ENCODE results near the gene ARHGAP20. TPM values are rescaled to one million over a fixed set of nuclear protein-coding genes. Genes with fewer than 3 reads are reported as not detected.

ARHGAP20 gene
- total RNA-seq, 1 experiment from 2014 or later: 7.9 TPM

DNA sequence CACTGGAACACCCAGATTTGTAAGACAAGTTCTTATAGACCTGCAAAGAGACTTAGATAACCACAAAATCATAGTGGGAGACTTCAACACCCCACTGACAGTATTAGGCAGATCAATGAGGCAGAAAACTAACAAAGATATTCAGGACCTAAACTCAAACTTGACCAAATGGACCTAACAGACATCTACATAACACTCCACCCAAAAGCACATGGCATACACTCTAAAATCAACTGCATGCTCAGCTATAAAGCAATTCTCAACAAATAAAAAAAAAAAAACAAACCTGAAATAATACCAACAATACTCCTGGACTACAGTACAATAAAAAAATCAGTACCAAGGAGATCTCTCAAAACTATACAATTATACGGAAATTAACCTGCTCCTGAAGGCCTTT lies 167.5 kb downstream of the ARHGAP20 start:
- Histone ChIP-seq H3K9me3 (ENCODE audit: low read depth, low read length, poor library complexity, severe bottlenecking) (no peaks in the 10 kb centered on the region), H3K4me1 (ENCODE audit: insufficient read depth, low read length, poor library complexity, severe bottlenecking) (no peaks in the 10 kb centered on the region), H3K27me3 (replicated peaks; ENCODE audit: insufficient read depth, low read depth, low read length, poor library complexity) (no peaks in the 10 kb centered on the region), H3K27ac (ENCODE audit: low read depth, low read length, poor library complexity, severe bottlenecking) (no peak overlapping the region), H3K4me3 (ENCODE audit: low read depth, low read length, poor library complexity, severe bottlenecking) (no peak overlapping the region), H3K36me3 (ENCODE audit: insufficient read depth, low read length, poor library complexity, severe bottlenecking) (no peaks in the 10 kb centered on the region)
- CTCF ChIA-PET: no interaction called here
- no peak for TF ChIP-seq EZH2 (IDR thresholded peaks at IDR 0.05; ENCODE audit: borderline replicate concordance, low read depth, low read length, poor library complexity, severe bottlenecking)
- no peak for TF ChIP-seq CTCF (conservative IDR thresholded peaks at IDR 0.05; ENCODE audit: low read depth, low read length)
- no peak for DNase-seq (ENCODE audit: low spot score)
- intact Hi-C loops (cut with micrococcal nuclease; ENCODE audit: unreplicated experiment): no loop called here
- no TSS peak for BruUV-seq (replicated peaks)
- POLR2A ChIA-PET (ENCODE audit: low non-redundant PET): no interaction called here

DNA sequence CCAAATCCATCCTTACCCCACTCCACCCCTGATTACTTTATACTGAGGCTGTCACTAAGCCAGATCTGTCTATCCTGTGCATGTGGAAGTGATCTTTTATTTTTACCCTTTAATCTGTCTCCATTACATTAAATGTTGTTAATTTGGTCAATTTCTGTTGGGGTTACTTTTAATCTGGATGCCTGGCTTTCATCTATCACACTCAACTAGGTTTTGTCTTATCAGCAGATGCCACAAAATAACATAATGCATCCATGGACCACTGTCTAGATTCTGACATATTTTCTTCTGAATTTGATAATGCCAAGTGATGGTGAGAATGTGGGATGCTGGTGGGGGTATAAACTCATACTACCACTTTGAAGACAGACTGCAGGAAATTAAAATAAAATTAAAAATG lies 174.1 kb downstream of the ARHGAP20 start:
- H3K4me3 ChIP-seq (ENCODE audit: low read depth, low read length, poor library complexity, severe bottlenecking): no peak overlapping the region
- no peaks in the 10 kb centered on the region for H3K27me3 ChIP-seq (replicated peaks; ENCODE audit: insufficient read depth, low read depth, low read length, poor library complexity)
- H3K4me1 ChIP-seq (ENCODE audit: insufficient read depth, low read length, poor library complexity, severe bottlenecking): no peaks in the 10 kb centered on the region
- DNase-seq (ENCODE audit: low spot score): no peak
- intact Hi-C loops (cut with micrococcal nuclease; ENCODE audit: unreplicated experiment): no loop called here
- ChIA-PET POLR2A (ENCODE audit: low non-redundant PET) (no interaction called here), CTCF (no interaction called here)
- no peak overlapping the region for H3K27ac ChIP-seq (ENCODE audit: low read depth, low read length, poor library complexity, severe bottlenecking)
- no peaks in the 10 kb centered on the region for H3K36me3 ChIP-seq (ENCODE audit: insufficient read depth, low read length, poor library complexity, severe bottlenecking)
- H3K9me3 ChIP-seq (ENCODE audit: low read depth, low read length, poor library complexity, severe bottlenecking): no peaks in the 10 kb centered on the region
- BruUV-seq (replicated peaks): no TSS peak
- TF ChIP-seq CTCF (conservative IDR thresholded peaks at IDR 0.05; ENCODE audit: low read depth, low read length) (no peak), EZH2 (IDR thresholded peaks at IDR 0.05; ENCODE audit: borderline replicate concordance, low read depth, low read length, poor library complexity, severe bottlenecking) (no peak)

DNA sequence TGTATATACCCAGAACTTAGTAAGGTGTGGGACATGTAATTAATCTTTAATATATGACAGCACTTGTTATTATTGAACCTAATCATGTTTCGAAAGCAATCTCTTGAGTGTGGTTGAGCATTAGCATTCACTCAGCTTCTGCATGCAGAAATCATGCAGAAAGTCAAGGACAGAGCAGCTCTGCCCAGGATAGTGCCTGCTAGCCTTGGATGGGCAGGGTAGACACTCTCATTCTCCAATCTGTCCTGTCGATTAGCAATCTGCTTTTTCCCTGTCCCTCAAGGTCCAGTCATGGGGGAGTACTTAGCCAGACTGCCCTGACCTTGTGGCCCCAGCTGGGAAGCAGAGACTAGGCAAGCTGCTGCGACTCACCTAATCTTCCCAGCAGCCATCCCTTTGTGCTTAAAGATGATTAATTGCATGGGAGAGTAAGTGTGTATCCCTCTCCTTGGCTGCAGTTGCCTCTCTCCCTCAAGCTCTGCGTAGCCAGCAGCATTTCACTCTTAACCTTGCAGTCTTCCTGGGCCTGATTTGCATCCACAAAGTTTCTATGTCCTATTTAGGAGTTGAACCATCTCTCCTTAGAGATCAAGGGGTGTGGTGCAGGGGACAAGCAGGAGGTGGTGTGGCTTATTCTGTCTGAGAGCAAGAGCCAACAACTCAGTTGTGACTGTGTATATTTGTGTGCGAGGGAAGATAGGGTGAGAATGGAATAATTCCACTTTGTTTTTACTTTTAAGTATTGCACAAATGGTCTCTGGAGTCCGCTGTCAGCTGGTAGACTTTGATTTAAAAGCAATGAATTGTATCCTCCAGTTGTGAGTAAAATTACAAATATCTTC lies 181.1 kb downstream of the ARHGAP20 start:
- no peak for DNase-seq (ENCODE audit: low spot score)
- Histone ChIP-seq H3K4me1 (ENCODE audit: insufficient read depth, low read length, poor library complexity, severe bottlenecking) (no peaks in the 10 kb centered on the region), H3K4me3 (ENCODE audit: low read depth, low read length, poor library complexity, severe bottlenecking) (no peak overlapping the region), H3K27me3 (replicated peaks; ENCODE audit: insufficient read depth, low read depth, low read length, poor library complexity) (no peaks in the 10 kb centered on the region), H3K9me3 (ENCODE audit: low read depth, low read length, poor library complexity, severe bottlenecking) (peaks cover 10% of the 10 kb centered on the region), H3K36me3 (ENCODE audit: insufficient read depth, low read length, poor library complexity, severe bottlenecking) (no peaks in the 10 kb centered on the region), H3K27ac (ENCODE audit: low read depth, low read length, poor library complexity, severe bottlenecking) (no peak overlapping the region)
- ChIA-PET CTCF (no interaction called here), POLR2A (ENCODE audit: low non-redundant PET) (no interaction called here)
- intact Hi-C loops (cut with micrococcal nuclease; ENCODE audit: unreplicated experiment): no loop called here
- TF ChIP-seq CTCF (conservative IDR thresholded peaks at IDR 0.05; ENCODE audit: low read depth, low read length) (no peak), EZH2 (IDR thresholded peaks at IDR 0.05; ENCODE audit: borderline replicate concordance, low read depth, low read length, poor library complexity, severe bottlenecking) (no peak)
- BruUV-seq (replicated peaks): no TSS peak
